Measurements from ENCODE around the gene NPAS3. TPM values are rescaled to one million over a fixed set of nuclear protein-coding genes. Genes with fewer than 3 reads are reported as not detected.

NPAS3 gene
- total RNA-seq, 3 donors from 2014 or later: 0.96 to 4.0 (median 2.0) TPM

GRCh38 chr14:33348510-33348909, 409.8 kb downstream of the NPAS3 start:
- TF ChIP-seq, protein P1, sequence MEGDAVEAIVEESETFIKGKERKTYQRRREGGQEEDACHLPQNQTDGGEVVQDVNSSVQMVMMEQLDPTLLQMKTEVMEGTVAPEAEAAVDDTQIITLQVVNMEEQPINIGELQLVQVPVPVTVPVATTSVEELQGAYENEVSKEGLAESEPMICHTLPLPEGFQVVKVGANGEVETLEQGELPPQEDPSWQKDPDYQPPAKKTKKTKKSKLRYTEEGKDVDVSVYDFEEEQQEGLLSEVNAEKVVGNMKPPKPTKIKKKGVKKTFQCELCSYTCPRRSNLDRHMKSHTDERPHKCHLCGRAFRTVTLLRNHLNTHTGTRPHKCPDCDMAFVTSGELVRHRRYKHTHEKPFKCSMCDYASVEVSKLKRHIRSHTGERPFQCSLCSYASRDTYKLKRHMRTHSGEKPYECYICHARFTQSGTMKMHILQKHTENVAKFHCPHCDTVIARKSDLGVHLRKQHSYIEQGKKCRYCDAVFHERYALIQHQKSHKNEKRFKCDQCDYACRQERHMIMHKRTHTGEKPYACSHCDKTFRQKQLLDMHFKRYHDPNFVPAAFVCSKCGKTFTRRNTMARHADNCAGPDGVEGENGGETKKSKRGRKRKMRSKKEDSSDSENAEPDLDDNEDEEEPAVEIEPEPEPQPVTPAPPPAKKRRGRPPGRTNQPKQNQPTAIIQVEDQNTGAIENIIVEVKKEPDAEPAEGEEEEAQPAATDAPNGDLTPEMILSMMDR (IDR thresholded peaks at IDR 0.05): no peak
- TF ChIP-seq POLR2AphosphoS5 (IDR thresholded peaks at IDR 0.05): no peak
- no peak for TF ChIP-seq POLR2A (IDR thresholded peaks at IDR 0.05)
- Histone ChIP-seq H3K9me3 (no peaks in the 10 kb centered on the region), H3K36me3 (no peaks in the 10 kb centered on the region), H3K4me3 (no peak overlapping the region), H3K27me3 (no peaks in the 10 kb centered on the region), H3K27ac (no peak overlapping the region), H3K4me1 (no peaks in the 10 kb centered on the region)
- intact Hi-C loops (cut with DNase I; ENCODE audit: low total_unique reads): no loop called here
- DNase-seq (ENCODE audit: low spot score in 2 of 2): no peak

- intact Hi-C loops (cut with DNase I; ENCODE audit: low total_unique reads): no loop called here
- DNase-seq (ENCODE audit: low spot score in 2 of 2): no peak
- no peak for TF ChIP-seq POLR2AphosphoS5 (IDR thresholded peaks at IDR 0.05)
- no peak for TF ChIP-seq POLR2A (IDR thresholded peaks at IDR 0.05)
- no peak overlapping the region for H3K4me3 ChIP-seq
- H3K27ac ChIP-seq: no peak overlapping the region
- no peaks in the 10 kb centered on the region for H3K4me1 ChIP-seq
- H3K9me3 ChIP-seq: no peaks in the 10 kb centered on the region
- H3K27me3 ChIP-seq: no peaks in the 10 kb centered on the region
- H3K36me3 ChIP-seq: no peaks in the 10 kb centered on the region
These were observed 411.2 kb downstream of the NPAS3 start for GRCh38 chr14:33349871-33350270.

- TF ChIP-seq POLR2A (IDR thresholded peaks at IDR 0.05) (no peak), POLR2AphosphoS5 (IDR thresholded peaks at IDR 0.05) (no peak)
- TF ChIP-seq, protein P1 (IDR thresholded peaks at IDR 0.05): no peak
- no peak overlapping the region for H3K4me3 ChIP-seq
- intact Hi-C loops (cut with DNase I; ENCODE audit: low total_unique reads): no loop called here
- H3K9me3 ChIP-seq: no peaks in the 10 kb centered on the region
- H3K27me3 ChIP-seq: no peaks in the 10 kb centered on the region
- H3K36me3 ChIP-seq: no peaks in the 10 kb centered on the region
- H3K27ac ChIP-seq: no peak overlapping the region
- H3K4me1 ChIP-seq: no peaks in the 10 kb centered on the region
- DNase-seq (ENCODE audit: low spot score in 2 of 2): no peak
These were observed 411.8 kb downstream of the NPAS3 start for GRCh38 chr14:33350366-33350990.

- H3K27me3 ChIP-seq: no peaks in the 10 kb centered on the region
- no peaks in the 10 kb centered on the region for H3K4me1 ChIP-seq
- H3K36me3 ChIP-seq: no peaks in the 10 kb centered on the region
- DNase-seq (ENCODE audit: low spot score in 2 of 2): no peak
- no peaks in the 10 kb centered on the region for H3K9me3 ChIP-seq
- intact Hi-C loops (cut with DNase I; ENCODE audit: low total_unique reads): no loop called here
- H3K27ac ChIP-seq: no peak overlapping the region
- no peak for TF ChIP-seq POLR2A (IDR thresholded peaks at IDR 0.05)
- TF ChIP-seq, protein P1 (IDR thresholded peaks at IDR 0.05): no peak
- TF ChIP-seq POLR2AphosphoS5 (IDR thresholded peaks at IDR 0.05): no peak
- no peak overlapping the region for H3K4me3 ChIP-seq
These were observed 414.1 kb downstream of the NPAS3 start for GRCh38 chr14:33352821-33353220.

- no peaks in the 10 kb centered on the region for H3K9me3 ChIP-seq
- TF ChIP-seq POLR2A (IDR thresholded peaks at IDR 0.05) (no peak), POLR2AphosphoS5 (IDR thresholded peaks at IDR 0.05) (no peak)
- TF ChIP-seq, protein P1 (IDR thresholded peaks at IDR 0.05): no peak
- no peak overlapping the region for H3K4me3 ChIP-seq
- H3K36me3 ChIP-seq: no peaks in the 10 kb centered on the region
- DNase-seq (ENCODE audit: low spot score in 2 of 2): no peak
- H3K27me3 ChIP-seq: no peaks in the 10 kb centered on the region
- no peaks in the 10 kb centered on the region for H3K4me1 ChIP-seq
- intact Hi-C loops (cut with DNase I; ENCODE audit: low total_unique reads): no loop called here
- no peak overlapping the region for H3K27ac ChIP-seq
These were observed 417.5 kb downstream of the NPAS3 start for GRCh38 chr14:33356181-33356580.

All from breast epithelium (tissue), 4 donors.